Mesodermal cell (in vitro differentiated cells): Measurements from ENCODE around the gene TRERF1.
A peak's percentile ranks its signal among the peaks of the same experiment; 100 is the strongest.

Experiments used
- H3K27ac ChIP-seq: 2 replicates; pipeline ENCODE4 v1.7.0; 2013; ENCODE audit warnings: mild to moderate bottlenecking, low read depth, low read length, moderate library complexity; ENCODE audit not compliant: severe bottlenecking
- H3K36me3 ChIP-seq: 2 replicates; pipeline ENCODE4 v1.7.1; 2013; ENCODE audit warnings: mild to moderate bottlenecking, low read length, moderate library complexity; ENCODE audit not compliant: control insufficient read depth, insufficient read depth
- H3K4me1 ChIP-seq: one replicate; pipeline ENCODE4 v1.7.1; 2013; ENCODE audit warnings: mild to moderate bottlenecking, low read length; ENCODE audit not compliant: insufficient read depth, control insufficient read depth, poor library complexity, severe bottlenecking
- H3K4me3 ChIP-seq: 2 replicates; pipeline ENCODE4 v1.7.0; 2013; ENCODE audit warnings: low read length, control low read depth, mild to moderate bottlenecking; ENCODE audit not compliant: insufficient read depth, poor library complexity, severe bottlenecking; ENCODE audit errors: extremely low read depth
- H3K9me3 ChIP-seq: 2 replicates; pipeline ENCODE4 v1.7.1; 2013; ENCODE audit warnings: mild to moderate bottlenecking, low read length, moderate library complexity; ENCODE audit not compliant: control insufficient read depth
- WGBS, 2 experiments: methylation state at CpG; one replicate each; pipeline ENCODE4 v1.1.5; 2013; ENCODE audit warnings: missing lambda C conversion rate in 2 of 2; ENCODE audit not compliant: insufficient coverage in 2 of 2; 5-methylcytosine and 5-hydroxymethylcytosine counted together

The TRERF1 gene

DNA sequence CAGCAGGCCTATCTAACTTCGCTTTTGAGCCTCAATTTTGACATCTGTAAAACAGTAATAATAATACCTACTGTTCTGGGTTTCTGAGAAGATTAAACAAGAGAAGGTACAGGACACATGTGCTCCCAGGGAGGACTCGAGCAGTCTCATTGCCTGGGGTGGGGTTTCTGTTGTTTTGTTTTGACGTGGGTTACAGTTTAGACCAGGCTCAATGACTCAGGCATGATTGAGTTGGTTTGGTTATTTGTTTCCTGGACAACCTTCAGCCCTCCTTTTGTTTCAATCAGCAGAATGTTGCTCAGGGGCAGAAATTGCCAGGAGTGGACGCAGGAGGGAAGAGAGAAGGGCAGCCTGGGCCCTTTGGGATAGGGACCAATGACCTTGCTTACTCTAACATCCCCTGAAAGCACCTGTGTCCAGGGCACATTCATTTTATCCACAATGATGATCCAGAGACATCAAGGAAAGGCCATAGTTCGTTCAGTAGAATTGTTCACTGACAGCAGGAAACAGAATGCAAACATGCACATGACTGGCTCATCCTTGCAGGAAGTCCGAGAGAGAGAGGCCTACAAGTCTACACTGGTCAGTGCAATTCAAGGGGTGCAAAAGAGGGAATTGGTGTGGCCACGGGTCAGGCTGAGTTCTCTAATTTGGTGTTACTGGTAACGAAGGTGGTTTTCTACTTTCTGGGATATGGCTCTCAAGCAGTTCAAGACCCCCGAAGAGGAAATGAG lies 159.6 kb downstream of the TRERF1 start:
- H3K4me3 ChIP-seq = no peak overlapping the region
- WGBS, 2 experiments = 88 to 93% methylated on average over 5 of the region's 9 CpGs

GRCh38 chr6:42287756-42288155 lies 164.0 kb downstream of the TRERF1 start:
- Histone ChIP-seq H3K4me3 (no peak overlapping the region), H3K9me3 (no peaks in the 10 kb centered on the region), H3K4me1 (peaks cover 12% of the 10 kb centered on the region), H3K36me3 (no peaks in the 10 kb centered on the region), H3K27ac (no peak overlapping the region)
- 92 to 100% methylated on average over 2 of the region's 2 CpGs for WGBS, 2 experiments

More for the DNA sequence above, 159.6 kb downstream of the TRERF1 start:
- Histone ChIP-seq H3K4me1 (peaks cover 30% of the 10 kb centered on the region), H3K27ac (peak overlapping the region; percentile 67), H3K36me3 (no peaks in the 10 kb centered on the region), H3K9me3 (no peaks in the 10 kb centered on the region)

GRCh38 chr6:42281570-42281969 lies 170.2 kb downstream of the TRERF1 start:
- Histone ChIP-seq H3K4me3 (no peak overlapping the region), H3K4me1 (peaks cover 6% of the 10 kb centered on the region), H3K36me3 (no peaks in the 10 kb centered on the region), H3K9me3 (peaks cover 3% of the 10 kb centered on the region), H3K27ac (no peak overlapping the region)
- 82 to 97% methylated on average over 3 to 7 of the region's 7 CpGs for WGBS, 2 experiments

DNA sequence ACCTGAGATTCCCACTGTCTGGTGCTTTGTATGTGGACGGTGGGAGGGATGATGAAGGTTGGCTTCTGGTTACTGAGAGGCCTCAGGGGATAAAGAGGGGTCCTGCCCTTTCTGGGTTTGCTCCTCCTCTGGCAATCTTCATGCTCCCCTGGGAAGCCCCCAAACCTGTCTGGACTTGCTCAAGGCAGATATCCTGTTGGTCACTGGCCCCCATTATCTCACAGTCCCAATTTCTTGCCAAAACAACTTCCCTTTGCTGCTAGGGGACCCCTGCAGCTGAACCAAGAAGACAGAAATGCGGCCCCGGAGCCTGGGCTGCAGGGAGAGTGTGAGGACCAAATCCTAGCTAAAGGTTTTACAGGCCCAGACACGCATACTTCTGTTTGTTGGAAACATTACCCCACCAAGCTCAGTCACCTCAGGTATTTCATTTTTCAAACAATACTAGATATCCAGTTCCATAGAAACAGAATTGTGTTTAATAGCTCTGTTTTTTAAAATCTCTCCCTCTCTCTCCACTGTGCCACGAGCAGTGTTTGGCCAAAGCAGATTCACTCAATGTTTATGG lies 170.7 kb downstream of the TRERF1 start:
- Histone ChIP-seq H3K4me3 (no peak overlapping the region), H3K4me1 (peaks cover 6% of the 10 kb centered on the region), H3K36me3 (no peaks in the 10 kb centered on the region), H3K9me3 (peaks cover 3% of the 10 kb centered on the region), H3K27ac (no peak overlapping the region)
- WGBS, 2 experiments = 90% methylated on average over 2 to 3 of the region's 5 CpGs

- Histone ChIP-seq H3K27ac (no peak overlapping the region), H3K4me1 (peaks cover 6% of the 10 kb centered on the region), H3K9me3 (peaks cover 3% of the 10 kb centered on the region), H3K4me3 (no peak overlapping the region), H3K36me3 (no peaks in the 10 kb centered on the region)
- WGBS, 2 experiments = 91 to 92% methylated on average over 22 of the region's 24 CpGs
Observed at GRCh38 chr6:42279966-42280629, 171.6 kb downstream of the TRERF1 start.

DNA sequence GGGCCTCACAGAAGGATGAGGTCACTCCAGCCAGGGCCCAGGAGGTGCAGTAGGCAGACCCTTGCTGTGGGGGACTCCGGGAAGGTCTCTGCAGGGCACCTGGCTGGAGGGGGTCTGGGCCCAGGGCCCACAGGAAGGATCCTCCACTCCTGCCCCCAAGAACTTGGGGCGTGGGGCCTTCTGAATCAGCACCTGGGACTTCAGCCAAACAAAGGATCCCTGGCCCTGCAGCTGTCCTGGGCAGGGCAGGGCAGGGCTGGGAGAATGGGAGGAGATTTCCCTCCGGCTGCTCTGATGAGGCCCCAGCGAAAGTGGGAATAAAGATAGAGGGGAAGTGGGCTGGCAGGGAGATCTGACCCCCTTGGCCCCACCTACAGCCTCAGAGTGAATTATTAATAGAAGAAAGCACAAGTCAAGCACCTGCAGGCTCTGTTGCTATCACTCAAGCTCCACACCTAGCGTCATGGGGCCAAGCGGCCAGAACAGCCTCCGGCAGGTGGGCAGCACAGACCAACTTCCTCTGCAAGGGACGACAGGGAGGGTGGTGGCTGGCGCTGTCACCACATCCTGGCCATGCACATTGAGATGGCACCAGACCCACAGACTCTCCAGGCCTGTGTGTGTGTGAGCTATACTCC lies 172.5 kb downstream of the TRERF1 start:
- H3K36me3 ChIP-seq = no peaks in the 10 kb centered on the region
- H3K4me3 ChIP-seq = no peak overlapping the region
- no peak overlapping the region for H3K27ac ChIP-seq
- H3K4me1 ChIP-seq = peaks cover 6% of the 10 kb centered on the region
- WGBS, 2 experiments = 93 to 94% methylated on average over 7 of the region's 9 CpGs
- H3K9me3 ChIP-seq = peaks cover 3% of the 10 kb centered on the region

DNA sequence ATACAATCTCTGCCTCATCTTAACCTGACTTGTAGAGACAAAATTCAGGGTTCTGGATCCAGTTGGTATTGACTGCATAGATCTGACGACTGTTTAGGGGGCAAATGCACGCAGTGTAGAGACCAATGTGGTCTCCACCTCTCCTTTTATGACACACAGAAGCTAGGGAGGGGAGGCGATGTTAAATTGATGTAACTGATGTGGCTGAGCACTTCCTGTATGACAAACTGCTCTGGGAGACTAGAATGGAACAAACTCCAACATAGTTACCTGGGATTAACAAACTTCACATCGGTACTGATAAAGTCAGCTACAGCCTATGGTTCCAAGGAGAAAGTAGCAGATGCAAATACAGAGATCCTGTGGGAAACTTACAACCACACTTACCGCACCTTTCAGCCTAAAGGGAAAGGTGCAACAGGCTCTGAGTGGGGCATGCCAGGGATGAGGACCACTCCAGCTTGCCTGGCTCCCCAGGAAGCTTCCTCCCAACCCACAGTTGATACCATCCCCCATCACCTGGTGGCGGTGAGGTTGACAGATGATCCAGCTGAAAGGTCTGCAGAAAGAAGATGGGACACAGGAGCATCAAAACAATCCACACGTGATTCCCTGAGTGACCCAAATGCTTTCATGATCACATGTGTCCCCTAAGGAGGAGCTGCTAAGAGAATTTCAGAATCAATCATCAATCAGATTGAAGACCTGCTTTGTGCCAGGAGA lies 173.4 kb downstream of the TRERF1 start:
- H3K4me3 ChIP-seq = no peak overlapping the region
- peaks cover 6% of the 10 kb centered on the region for H3K4me1 ChIP-seq
- no peak overlapping the region for H3K27ac ChIP-seq
- peaks cover 3% of the 10 kb centered on the region for H3K9me3 ChIP-seq
- 87 to 92% methylated on average over 3 to 5 of the region's 7 CpGs for WGBS, 2 experiments
- H3K36me3 ChIP-seq = no peaks in the 10 kb centered on the region

DNA sequence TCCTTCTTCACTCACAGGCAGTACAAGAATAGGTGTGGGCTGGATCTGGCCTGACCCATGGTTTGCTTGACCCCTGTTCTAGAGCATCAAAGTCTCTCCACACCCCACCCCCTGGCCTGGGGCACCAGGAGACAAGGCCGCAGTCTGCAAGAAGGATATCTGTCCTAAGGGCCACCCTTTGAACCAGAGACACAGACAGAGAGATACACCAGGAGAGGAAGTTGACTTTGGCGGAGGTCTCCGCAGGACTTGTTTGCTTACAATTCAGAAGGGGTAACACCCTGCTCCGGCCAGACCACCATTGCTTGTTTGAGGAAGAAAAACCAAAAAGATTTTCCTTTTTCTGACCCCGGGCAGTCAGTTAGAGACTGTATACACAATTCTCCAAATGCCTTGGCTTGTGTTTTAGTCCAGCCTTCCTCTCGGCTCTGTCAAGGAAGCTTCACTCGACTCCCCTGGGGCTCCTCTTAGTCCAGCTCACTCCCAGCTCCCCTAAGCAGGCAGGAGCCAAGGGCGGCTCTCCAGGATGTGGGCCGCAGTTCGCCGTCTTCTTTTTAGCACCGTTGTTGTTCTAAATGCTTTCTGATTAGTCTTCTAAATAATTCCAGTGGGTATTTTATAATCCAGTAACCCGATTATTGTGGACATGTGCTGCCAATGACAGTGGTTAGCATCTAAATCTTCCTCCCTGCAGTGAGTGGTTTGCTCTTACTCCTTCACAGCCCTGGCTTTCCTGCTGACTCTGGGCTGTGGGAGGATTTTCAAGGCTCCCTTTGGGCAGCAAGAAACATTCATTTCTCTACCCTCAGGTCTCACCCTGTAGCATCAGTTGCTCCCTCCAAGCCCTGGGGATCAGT lies 175.5 kb downstream of the TRERF1 start:
- Histone ChIP-seq H3K36me3 (no peaks in the 10 kb centered on the region), H3K4me1 (peaks cover 6% of the 10 kb centered on the region), H3K27ac (no peak overlapping the region), H3K4me3 (no peak overlapping the region), H3K9me3 (no peaks in the 10 kb centered on the region)
- WGBS, 2 experiments = 72 to 90% methylated on average over 6 to 12 of the region's 13 CpGs

DNA sequence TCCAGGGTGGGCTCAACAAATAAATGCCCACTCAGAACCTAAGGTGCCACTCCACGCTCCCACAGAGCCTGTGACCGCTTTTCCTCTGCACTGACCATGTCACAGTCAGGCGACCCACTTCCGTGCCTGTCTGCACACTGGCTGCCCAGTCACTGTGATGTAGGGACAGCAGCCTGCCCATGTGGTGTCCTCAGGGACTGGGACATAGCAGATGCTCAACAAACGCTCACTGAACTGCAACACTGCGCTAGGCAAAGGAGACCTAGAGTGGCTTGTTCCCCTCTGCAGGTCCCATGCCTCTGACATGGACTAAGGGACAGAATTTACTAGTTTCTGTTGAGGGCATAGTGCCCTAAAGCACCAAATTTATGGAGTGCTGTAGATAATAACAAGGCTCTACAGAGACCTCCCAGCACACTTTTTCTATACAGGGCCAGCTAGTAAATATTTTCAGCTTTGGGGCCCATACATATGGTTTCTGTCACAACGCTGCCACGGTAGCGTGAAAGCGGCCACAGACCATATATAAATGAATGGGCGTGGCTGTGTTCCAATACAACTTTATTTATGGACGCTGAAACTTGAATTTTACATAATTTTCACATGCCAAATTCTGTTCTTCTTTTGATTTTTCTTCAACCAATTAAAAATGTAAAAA lies 176.2 kb downstream of the TRERF1 start:
- Histone ChIP-seq H3K4me3 (no peak overlapping the region), H3K9me3 (no peaks in the 10 kb centered on the region), H3K27ac (no peak overlapping the region), H3K36me3 (no peaks in the 10 kb centered on the region), H3K4me1 (no peaks in the 10 kb centered on the region)
- 98 to 100% methylated on average over 11 to 12 of the region's 12 CpGs for WGBS, 2 experiments
